Natural killer cell treated with Interleukin-12 subunit alpha and Interleukin-12 subunit beta and Interleukin-15 and Interleukin-18, amount 100 ng/mL, for 72 hours (primary cell): ENCODE results near the gene IP6K3. TPM values are rescaled to one million over a fixed set of nuclear protein-coding genes. Genes with fewer than 3 reads are reported as not detected.

Experiments used
- total RNA-seq, 2 donors: library from RNA; stranded (reverse); gene quantifications; one replicate each; pipeline ENCODE4 v1.2.3, GENCODE V29; 2022

Gene IP6K3
- total RNA-seq, 2 donors from 2014 or later: not detected

Other genes starting within 250 kb of the IP6K3 start
- gene BAK1, start 166.6 kb downstream of the IP6K3 start, total RNA-seq: 100 to 1,000 TPM; 101 to 103 TPM
- 10 to 100 TPM; 27.6 to 77.6 TPM for gene ITPR3, start 125.6 kb downstream of the IP6K3 start, total RNA-seq
- gene UQCC2, start 35.2 kb downstream of the IP6K3 start, total RNA-seq: 10 to 100 TPM; 44.9 to 53.1 TPM
- 10 to 100 TPM; 62.1 to 67.6 TPM for gene LEMD2, start 42.2 kb upstream of the IP6K3 start, total RNA-seq
- gene MLN, start 57.1 kb upstream of the IP6K3 start, total RNA-seq: not detected